Common myeloid progenitor, CD34-positive (primary cell): ENCODE results near the gene SIRT1.

ENCODE experiments used
- CTCF ChIA-PET: fragments of 350-600 bp; sonication (Branson Sonifier 250); formaldehyde crosslinking; loops from one replicate; lab custom pipeline; 2021; ENCODE audit warnings: antibody characterized with exemption; lab: Charles Lee
- POLR2A ChIA-PET: fragments of 350-600 bp; sonication (Branson Sonifier 250); formaldehyde crosslinking; loops from one replicate; lab custom pipeline; 2021; ENCODE audit warnings: antibody characterized with exemption; lab: Charles Lee
- DNase-seq, 3 donors: peaks; one replicate each; pipeline versions ENCODE4 v3.0.0 to v3.0.0-alpha.2; 2013
- H3K27ac ChIP-seq, 2 experiments: 1 replicate in 1 of 2; 2 replicates in 1 of 2; pipeline ENCODE4 v1.7.0; 2013; ENCODE audit warnings: inconsistent platforms in 2 of 2, low read length in 2 of 2, mild to moderate bottlenecking in 2 of 2, low read depth in 1 of 2, moderate library complexity in 1 of 2; ENCODE audit not compliant: severe bottlenecking in 2 of 2, insufficient read depth in 1 of 2, poor library complexity in 1 of 2
- H3K27me3 ChIP-seq, 5 experiments: replicated peaks in 2 of 5; 1 replicate in 3 of 5; 2 replicates in 2 of 5; pipeline versions ENCODE4 v1.6.1 to v1.7.0; 2013; ENCODE audit warnings: low read length in 4 of 5, mild to moderate bottlenecking in 2 of 5, moderate library complexity in 2 of 5, inconsistent platforms in 1 of 5; ENCODE audit not compliant: insufficient read depth in 5 of 5, control insufficient read depth in 4 of 5
- H3K36me3 ChIP-seq, 4 experiments: 1 replicate in 2 of 4; 2 replicates in 2 of 4; pipeline versions ENCODE4 v1.6.1 to v1.7.0; 2013; ENCODE audit warnings: low read length in 3 of 4, control low read depth in 1 of 4, mild to moderate bottlenecking in 1 of 4; ENCODE audit not compliant: control insufficient read depth in 4 of 4, insufficient read depth in 4 of 4
- H3K4me1 ChIP-seq, 4 experiments: 1 replicate in 3 of 4; 2 replicates in 1 of 4; pipeline versions ENCODE4 v1.6.1 to v1.7.1; 2013; ENCODE audit warnings: low read length in 3 of 4, mild to moderate bottlenecking in 3 of 4, control low read depth in 1 of 4, inconsistent platforms in 1 of 4, moderate library complexity in 1 of 4; ENCODE audit not compliant: control insufficient read depth in 4 of 4, insufficient read depth in 4 of 4; ENCODE audit errors: control extremely low read depth in 1 of 4
- H3K4me3 ChIP-seq, 7 experiments: 1 replicate in 4 of 7; 2 replicates in 3 of 7; pipeline versions ENCODE4 v1.5.1 to v1.7.0; 2013; ENCODE audit warnings: mild to moderate bottlenecking in 7 of 7, low read length in 6 of 7, moderate library complexity in 6 of 7, inconsistent platforms in 2 of 7, low read depth in 2 of 7, control low read depth in 1 of 7; ENCODE audit not compliant: insufficient read depth in 4 of 7, control insufficient read depth in 1 of 7; ENCODE audit errors: extremely low read depth in 1 of 7
- H3K9me3 ChIP-seq, 5 experiments: 1 replicate in 4 of 5; 2 replicates in 1 of 5; pipeline versions ENCODE4 v1.6.1 to v1.7.1; 2013; ENCODE audit warnings: low read length in 4 of 5, mild to moderate bottlenecking in 2 of 5, inconsistent platforms in 1 of 5, low read depth in 1 of 5, moderate library complexity in 1 of 5; ENCODE audit not compliant: control insufficient read depth in 4 of 5, insufficient read depth in 2 of 5; ENCODE audit errors: control extremely low read depth in 1 of 5
- WGBS: methylation state at CpG from one replicate; pipeline ENCODE4 v1.1.5; 2013; ENCODE audit not compliant: insufficient coverage; 5-methylcytosine and 5-hydroxymethylcytosine counted together

The SIRT1 gene

DNA sequence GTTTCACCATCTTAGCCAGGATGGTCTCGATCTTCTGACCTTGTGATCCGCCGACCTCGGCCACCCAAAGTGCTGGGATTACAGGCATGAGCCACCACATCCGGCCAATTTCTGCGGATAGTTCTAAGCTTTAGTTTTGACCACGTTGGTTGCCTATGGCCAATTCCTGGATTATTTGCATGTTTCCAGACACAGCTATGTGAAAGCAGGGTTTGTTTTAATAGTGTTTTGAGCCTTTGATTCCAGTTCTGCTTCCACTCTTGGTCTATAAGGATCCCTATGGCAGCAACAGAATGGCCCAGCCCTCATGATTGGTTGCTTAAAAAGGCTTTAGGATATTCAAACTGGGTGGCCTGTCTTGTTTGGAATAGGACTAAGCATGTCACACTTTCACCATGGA lies 19.1 kb downstream of the SIRT1 start:
- DNase-seq, result no peak
- Histone ChIP-seq H3K36me3 (peaks cover 23 to 64% (median 37%) of the 10 kb centered on the region in 4 experiments), H3K4me3 (no peak overlapping the region), H3K4me1 (no peaks in the 10 kb centered on the region), H3K9me3 (no peaks in the 10 kb centered on the region), H3K27me3 (no peaks in the 10 kb centered on the region), H3K27ac (no peak overlapping the region)
- WGBS, result 95% methylated on average over 7 of the region's 7 CpGs
- POLR2A ChIA-PET, result no interaction called here
- CTCF ChIA-PET, result interaction anchor here (0.6 to 1.3 kb wide), 2 partner anchors 345 to 445 kb away, joined by 3 to 4 read pairs; no protein-coding TSS in a partner anchor

DNA sequence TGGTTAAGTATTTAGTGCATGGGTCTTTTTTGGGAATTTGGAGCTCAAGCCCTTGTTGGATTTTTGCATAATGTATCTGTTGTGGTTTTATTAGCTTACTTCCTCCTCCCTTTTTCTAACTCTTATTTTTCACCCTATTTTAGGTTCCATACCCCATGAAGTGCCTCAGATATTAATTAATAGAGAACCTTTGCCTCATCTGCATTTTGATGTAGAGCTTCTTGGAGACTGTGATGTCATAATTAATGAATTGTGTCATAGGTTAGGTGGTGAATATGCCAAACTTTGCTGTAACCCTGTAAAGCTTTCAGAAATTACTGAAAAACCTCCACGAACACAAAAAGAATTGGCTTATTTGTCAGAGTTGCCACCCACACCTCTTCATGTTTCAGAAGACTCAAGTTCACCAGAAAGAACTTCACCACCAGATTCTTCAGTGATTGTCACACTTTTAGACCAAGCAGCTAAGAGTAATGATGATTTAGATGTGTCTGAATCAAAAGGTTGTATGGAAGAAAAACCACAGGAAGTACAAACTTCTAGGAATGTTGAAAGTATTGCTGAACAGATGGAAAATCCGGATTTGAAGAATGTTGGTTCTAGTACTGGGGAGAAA lies 28.0 kb downstream of the SIRT1 start:
- H3K27me3 ChIP-seq, result no peaks in the 10 kb centered on the region
- POLR2A ChIA-PET, result no interaction called here

DNA sequence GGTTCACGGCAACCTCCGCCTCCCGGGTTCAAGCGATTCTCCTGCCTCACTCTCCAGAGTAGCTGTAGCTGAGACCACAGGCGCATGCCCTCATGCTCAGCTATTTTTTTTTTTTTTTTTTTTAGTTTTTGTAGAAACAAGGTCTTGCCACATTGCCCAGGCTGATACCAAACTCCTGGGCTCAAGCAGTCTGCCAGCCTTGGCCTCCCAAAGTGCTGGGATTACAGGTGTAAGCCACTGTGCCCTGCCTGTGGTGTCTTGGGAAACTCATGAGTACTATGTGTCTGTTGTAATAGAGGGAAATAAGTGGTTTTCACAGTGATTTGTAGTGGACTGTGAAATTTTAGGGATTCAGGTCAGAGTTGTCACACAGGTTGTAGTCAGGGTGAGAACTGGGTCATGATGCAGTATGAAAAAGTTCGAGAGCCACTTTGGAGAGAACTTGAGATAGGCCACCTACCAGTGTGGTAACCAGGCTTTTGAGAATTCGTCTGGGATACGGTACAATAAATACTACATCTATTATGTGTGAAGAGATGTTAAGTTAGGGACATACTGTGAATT lies 30.4 kb downstream of the SIRT1 start:
- 100% methylated on average over 5 of the region's 8 CpGs for WGBS
- no peaks in the 10 kb centered on the region for H3K4me1 ChIP-seq
- no peak for DNase-seq
- CTCF ChIA-PET, result no interaction called here
- H3K27ac ChIP-seq, result no peak overlapping the region
- peaks cover 13 to 67% (median 44%) of the 10 kb centered on the region in 4 experiments for H3K36me3 ChIP-seq
- no peaks in the 10 kb centered on the region for H3K27me3 ChIP-seq
- H3K9me3 ChIP-seq, result no peaks in the 10 kb centered on the region
- POLR2A ChIA-PET, result no interaction called here
- no peak overlapping the region for H3K4me3 ChIP-seq

More for the DNA sequence above, 28.0 kb downstream of the SIRT1 start:
- WGBS, result 100% methylated on average over 1 of the region's 2 CpGs
- CTCF ChIA-PET, result interaction anchor here (0.6 to 1.5 kb wide), 5 partner anchors 21 to 391 kb away, joined by 3 to 6 read pairs (median 3); no protein-coding TSS in a partner anchor
- DNase-seq, result no peak
- no peaks in the 10 kb centered on the region for H3K4me1 ChIP-seq
- no peak overlapping the region for H3K27ac ChIP-seq
- H3K4me3 ChIP-seq, result no peak overlapping the region
- H3K36me3 ChIP-seq, result peaks cover 20 to 81% (median 58%) of the 10 kb centered on the region in 4 experiments
- H3K9me3 ChIP-seq, result no peaks in the 10 kb centered on the region

DNA sequence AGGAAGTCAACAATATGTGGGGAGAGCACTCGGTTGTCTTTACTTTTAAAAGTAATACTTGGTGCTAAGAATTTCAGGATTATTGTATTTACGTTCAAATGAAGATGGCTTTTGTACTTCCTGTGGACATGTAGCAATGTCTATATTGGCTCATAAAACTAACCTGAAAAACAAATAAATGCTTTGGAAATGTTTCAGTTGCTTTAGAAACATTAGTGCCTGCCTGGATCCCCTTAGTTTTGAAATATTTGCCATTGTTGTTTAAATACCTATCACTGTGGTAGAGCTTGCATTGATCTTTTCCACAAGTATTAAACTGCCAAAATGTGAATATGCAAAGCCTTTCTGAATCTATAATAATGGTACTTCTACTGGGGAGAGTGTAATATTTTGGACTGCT lies 32.7 kb downstream of the SIRT1 start:
- CTCF ChIA-PET, result no interaction called here
- Histone ChIP-seq H3K27ac (no peak overlapping the region), H3K4me3 (no peak overlapping the region), H3K27me3 (no peaks in the 10 kb centered on the region), H3K36me3 (peaks cover 8 to 51% (median 34%) of the 10 kb centered on the region in 4 experiments), H3K4me1 (no peaks in the 10 kb centered on the region), H3K9me3 (no peaks in the 10 kb centered on the region)
- POLR2A ChIA-PET, result no interaction called here
- WGBS, result 100% methylated on average over 1 of the region's 2 CpGs
- no peak for DNase-seq

DNA sequence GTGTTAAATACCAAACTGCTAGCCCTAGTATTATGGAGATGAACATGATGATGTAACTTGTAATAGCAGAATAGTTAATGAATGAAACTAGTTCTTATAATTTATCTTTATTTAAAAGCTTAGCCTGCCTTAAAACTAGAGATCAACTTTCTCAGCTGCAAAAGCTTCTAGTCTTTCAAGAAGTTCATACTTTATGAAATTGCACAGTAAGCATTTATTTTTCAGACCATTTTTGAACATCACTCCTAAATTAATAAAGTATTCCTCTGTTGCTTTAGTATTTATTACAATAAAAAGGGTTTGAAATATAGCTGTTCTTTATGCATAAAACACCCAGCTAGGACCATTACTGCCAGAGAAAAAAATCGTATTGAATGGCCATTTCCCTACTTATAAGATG lies 33.2 kb downstream of the SIRT1 start:
- H3K27me3 ChIP-seq, result no peaks in the 10 kb centered on the region
- no peak for DNase-seq
- CTCF ChIA-PET, result no interaction called here
- peaks cover 8 to 46% (median 30%) of the 10 kb centered on the region in 4 experiments for H3K36me3 ChIP-seq
- H3K4me1 ChIP-seq, result no peaks in the 10 kb centered on the region
- H3K4me3 ChIP-seq, result no peak overlapping the region
- POLR2A ChIA-PET, result interaction anchor here (0.8 kb wide), 1 partner anchor 9 kb away, joined by 3 read pairs; no protein-coding TSS in a partner anchor
- H3K9me3 ChIP-seq, result no peaks in the 10 kb centered on the region
- no CpG with 5 or more reads among the region's 1 CpG for WGBS
- H3K27ac ChIP-seq, result no peak overlapping the region

DNA sequence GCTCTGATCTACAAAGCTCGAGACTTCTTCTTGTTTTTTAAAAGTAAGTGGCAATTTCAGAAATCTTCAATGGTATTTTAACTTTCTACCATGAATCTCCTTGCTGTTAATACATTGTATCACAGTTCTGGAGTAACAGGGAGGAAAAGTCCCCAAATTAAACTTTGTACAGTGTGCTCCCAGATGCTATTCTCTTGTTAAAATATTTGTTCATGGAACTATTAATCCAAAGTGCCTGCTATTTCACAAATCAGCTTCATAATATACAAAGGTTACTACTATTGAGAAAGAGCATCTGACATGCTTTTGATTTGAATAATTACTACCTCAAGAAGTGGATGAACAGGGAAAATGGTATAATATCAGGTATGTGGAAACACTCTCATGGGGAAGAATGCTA lies 36.6 kb downstream of the SIRT1 start:
- no CpG with 5 or more reads among the region's 1 CpG for WGBS
- Histone ChIP-seq H3K4me3 (no peak overlapping the region), H3K9me3 (no peaks in the 10 kb centered on the region), H3K4me1 (no peaks in the 10 kb centered on the region), H3K27ac (no peak overlapping the region), H3K27me3 (no peaks in the 10 kb centered on the region), H3K36me3 (peaks cover 9 to 41% (median 17%) of the 10 kb centered on the region in 4 experiments)
- DNase-seq, result no peak
- POLR2A ChIA-PET, result interaction anchor here (0.6 kb wide), 2 partner anchors 21 to 144 kb away, joined by 3 read pairs; no protein-coding TSS in a partner anchor
- CTCF ChIA-PET, result interaction anchor here (1.1 to 1.5 kb wide), 2 partner anchors 12 to 13 kb away, joined by 3 to 4 read pairs; no protein-coding TSS in a partner anchor

DNA sequence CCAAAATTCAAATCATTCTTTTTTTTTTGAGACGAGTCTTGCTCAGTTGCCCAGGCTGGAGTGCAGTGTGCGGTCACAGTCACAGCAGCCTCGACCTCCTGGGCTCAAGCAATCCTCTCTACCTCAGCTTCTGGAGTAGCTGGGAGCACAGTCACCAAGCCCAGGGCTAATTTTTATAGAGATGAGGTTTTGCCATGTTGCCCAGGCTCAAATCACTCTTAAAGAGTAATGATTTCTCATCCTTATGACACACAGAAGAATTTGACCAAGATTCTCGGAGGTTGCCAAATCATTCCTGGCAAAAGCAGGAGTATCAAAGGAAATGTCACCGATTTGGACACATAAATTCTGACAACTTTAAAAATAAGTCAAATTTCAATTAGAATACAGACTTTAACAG lies 39.1 kb downstream of the SIRT1 start:
- ChIA-PET POLR2A (no interaction called here), CTCF (no interaction called here)
- 94% methylated on average over 3 of the region's 5 CpGs for WGBS
- Histone ChIP-seq H3K4me1 (no peaks in the 10 kb centered on the region), H3K27me3 (no peaks in the 10 kb centered on the region), H3K4me3 (no peak overlapping the region), H3K27ac (no peak overlapping the region), H3K36me3 (peaks cover 4 to 25% (median 19%) of the 10 kb centered on the region in 4 experiments), H3K9me3 (no peaks in the 10 kb centered on the region)
- DNase-seq, result no peak
